IMR-90 (cell line): ENCODE results near the gene TGFBI. TPM values are rescaled to one million over a fixed set of nuclear protein-coding genes. Genes with fewer than 3 reads are reported as not detected.

Source experiments
- ATAC-seq: fragments of 200-7000 bp; cut with Tn5 transposase; 2 replicates; pipeline ENCODE4 v1.9.1; 2020; ENCODE audit warnings: low read depth, mild to moderate bottlenecking, moderate library complexity
- BruUV-seq: library from RNA; stranded (reverse); fragments of 400-500 nt; replicated peaks from 2 replicates; lab custom pipeline; 2021; lab: Mats Ljungman, UMichigan
- CTCF ChIA-PET: fragments of 300-600 bp; formaldehyde crosslinking; extraction: SDS; loops from one replicate; lab custom pipeline; 2021; ENCODE audit warnings: antibody characterized with exemption; lab: Yijun Ruan, JAX
- POLR2A ChIA-PET: fragments of 300-600 bp; sonication (Branson Sonifier 250); formaldehyde crosslinking; loops from one replicate; lab custom pipeline; 2022; ENCODE audit warnings: antibody characterized with exemption; ENCODE audit not compliant: unreplicated experiment; lab: Charles Lee
- DNase-seq: peaks from one replicate; pipeline ENCODE4 v3.0.0; 2013
- H2AFZ ChIP-seq: replicated peaks from 2 replicates; pipeline ENCODE3; 2013; ENCODE audit warnings: low read length, mild to moderate bottlenecking; ENCODE audit not compliant: poor library complexity
- H2AK5ac ChIP-seq: 2 replicates; pipeline ENCODE4 v1.6.1; 2013; ENCODE audit warnings: low read depth, low read length, inconsistent platforms
- H2AK9ac ChIP-seq: replicated peaks from 2 replicates; pipeline ENCODE3; 2013; ENCODE audit warnings: mild to moderate bottlenecking, low read depth, low read length, moderate library complexity; ENCODE audit not compliant: poor library complexity
- H2BK120ac ChIP-seq: 2 replicates; pipeline ENCODE4 v1.6.1; 2013; ENCODE audit warnings: low read depth, low read length, inconsistent platforms
- H2BK15ac ChIP-seq: 3 replicates; pipeline ENCODE4 v1.6.1; 2013; ENCODE audit warnings: low read depth, low read length, inconsistent platforms
- H2BK20ac ChIP-seq: 2 replicates; pipeline ENCODE4 v1.6.1; 2013; ENCODE audit warnings: low read depth, mild to moderate bottlenecking, inconsistent platforms, low read length, moderate library complexity
- H2BK5ac ChIP-seq: 2 replicates; pipeline ENCODE4 v1.6.1; 2013; ENCODE audit warnings: mild to moderate bottlenecking, low read depth, low read length, inconsistent platforms; ENCODE audit not compliant: poor library complexity, severe bottlenecking
- H3K14ac ChIP-seq: replicated peaks from 2 replicates; pipeline ENCODE4 v1.6.1; 2013; ENCODE audit warnings: low read depth, low read length, inconsistent platforms
- H3K18ac ChIP-seq: 2 replicates; pipeline ENCODE4 v1.6.1; 2013; ENCODE audit warnings: low read depth, low read length, control low read depth
- H3K23ac ChIP-seq: 2 replicates; pipeline ENCODE4 v1.6.1; 2013; ENCODE audit warnings: low read depth, low read length, inconsistent platforms
- H3K27ac ChIP-seq: 2 replicates; pipeline ENCODE4 v1.5.1; 2013; ENCODE audit warnings: mild to moderate bottlenecking, control low read depth, low read length; ENCODE audit not compliant: insufficient read depth
- H3K27me3 ChIP-seq: 2 replicates; pipeline ENCODE4 v1.6.1; 2013; ENCODE audit warnings: low read length; ENCODE audit not compliant: control insufficient read depth, insufficient read depth
- H3K36me3 ChIP-seq: 2 replicates; pipeline ENCODE4 v1.6.1; 2013; ENCODE audit warnings: low read length, mixed read lengths; ENCODE audit not compliant: control insufficient read depth, insufficient read depth
- H3K4ac ChIP-seq: 2 replicates; pipeline ENCODE4 v1.6.1; 2013; ENCODE audit warnings: low read depth, low read length, inconsistent platforms
- H3K4me1 ChIP-seq: 2 replicates; pipeline ENCODE4 v1.6.1; 2013; ENCODE audit warnings: low read length, mixed read lengths; ENCODE audit not compliant: control insufficient read depth, insufficient read depth
- H3K4me2 ChIP-seq: 2 replicates; pipeline ENCODE4 v1.6.1; 2013; ENCODE audit warnings: low read depth, mild to moderate bottlenecking, control low read depth, low read length, moderate library complexity
- H3K4me3 ChIP-seq: 2 replicates; pipeline ENCODE4 v1.5.1; 2013; ENCODE audit warnings: low read depth, mild to moderate bottlenecking, control low read depth, low read length, moderate library complexity; ENCODE audit not compliant: insufficient read depth
- H3K56ac ChIP-seq: 2 replicates; pipeline ENCODE4 v1.6.1; 2013; ENCODE audit warnings: low read length, inconsistent platforms; ENCODE audit not compliant: insufficient read depth; ENCODE audit errors: extremely low read depth
- H3K79me1 ChIP-seq, 2 experiments: 2 replicates each; pipeline ENCODE4 v1.6.1; 2013; ENCODE audit warnings: low read length in 2 of 2, inconsistent platforms in 1 of 2, low read depth in 1 of 2
- H3K9ac ChIP-seq: 2 replicates; pipeline ENCODE4 v1.6.1; 2013; ENCODE audit warnings: low read depth, low read length, control low read depth
- H3K9me1 ChIP-seq: 2 replicates; pipeline ENCODE4 v1.6.1; 2013; ENCODE audit warnings: low read length, inconsistent platforms; ENCODE audit not compliant: insufficient read depth
- H3K9me3 ChIP-seq: 2 replicates; pipeline ENCODE4 v1.6.1; 2013; ENCODE audit warnings: low read length; ENCODE audit not compliant: control insufficient read depth, insufficient read depth
- H4K20me1 ChIP-seq: 2 replicates; pipeline ENCODE4 v1.6.1; 2013; ENCODE audit warnings: low read length, inconsistent platforms; ENCODE audit not compliant: insufficient read depth
- H4K5ac ChIP-seq: 2 replicates; pipeline ENCODE4 v1.6.1; 2013; ENCODE audit warnings: mild to moderate bottlenecking, low read depth, low read length, control low read depth
- H4K8ac ChIP-seq, 2 experiments: 2 replicates each; pipeline ENCODE4 v1.6.1; 2013; ENCODE audit warnings: low read depth in 2 of 2, low read length in 2 of 2, control low read depth in 1 of 2, inconsistent platforms in 1 of 2
- H4K91ac ChIP-seq: 2 replicates; pipeline ENCODE4 v1.6.1; 2013; ENCODE audit warnings: low read depth, low read length, inconsistent platforms; ENCODE audit not compliant: insufficient read depth
- CHD1 ChIP-seq: IDR thresholded peaks from 2 replicates; pipeline ENCODE4 v1.6.1; 2012; ENCODE audit warnings: low read depth, low read length, improper control_type of control experiment
- MAFK ChIP-seq: IDR thresholded peaks from 2 replicates; pipeline ENCODE4 v1.6.1; 2012; ENCODE audit warnings: low read depth, low read length, improper control_type of control experiment
- RFX5 ChIP-seq: IDR thresholded peaks from 2 replicates; pipeline ENCODE4 v1.8.0; 2012; ENCODE audit warnings: low read depth, mild to moderate bottlenecking, low read length, moderate library complexity
- WGBS, 2 experiments: methylation state at CpG; one replicate each; pipeline versions ENCODE4 v1.1.5 to v1.1.7; 2013; ENCODE audit warnings: missing lambda C conversion rate in 2 of 2; ENCODE audit not compliant: insufficient read length in 1 of 2; ENCODE audit errors: extremely low coverage in 2 of 2; 5-methylcytosine and 5-hydroxymethylcytosine counted together
- dilution Hi-C: fragments of 300-500 bp; cut with HindIII; formaldehyde crosslinking; loops from one replicate; pipeline ENCODE4 v1.14.3; 2018; ENCODE audit warnings: low sequenced_read_pairs; ENCODE audit not compliant: unreplicated experiment
- in situ Hi-C: fragments of 300-500 bp; cut with MboI; formaldehyde crosslinking; loops from 3 replicates; pipeline ENCODE4 v1.14.3; 2019; ENCODE audit warnings: low sequenced_read_pairs, inconsistent platforms, mixed read lengths
- intact Hi-C: fragments of 100-400 bp; cut with micrococcal nuclease; formaldehyde crosslinking; loops from 2 replicates; pipeline ENCODE4 v1.10.0; 2022
- polyA plus RNA-seq, 3 experiments: library from polyadenylated mRNA; depleted of rRNA; stranded (reverse); fragments of >200 nt; gene quantifications; 2 replicates each; pipeline ENCODE4 v1.2.3, GENCODE V29; 2012; ENCODE audit warnings: low replicate concordance in 1 of 3
- total RNA-seq: library from RNA; depleted of rRNA; stranded (reverse); fragments of >200 nt; gene quantifications from 2 replicates; pipeline ENCODE4 v1.2.3, GENCODE V29; 2012
- TF ChIP-seq, protein P1 (sequence below): conservative IDR thresholded peaks from 2 replicates; pipeline ENCODE4 v1.5.1; 2012; ENCODE audit warnings: mild to moderate bottlenecking, low read depth, low read length, improper control_type of control experiment

Gene TGFBI
- total and polyA plus RNA-seq, 2 of the 4 experiments (the other 2 are of a cell fraction) = 618 to 1,551 TPM

DNA sequence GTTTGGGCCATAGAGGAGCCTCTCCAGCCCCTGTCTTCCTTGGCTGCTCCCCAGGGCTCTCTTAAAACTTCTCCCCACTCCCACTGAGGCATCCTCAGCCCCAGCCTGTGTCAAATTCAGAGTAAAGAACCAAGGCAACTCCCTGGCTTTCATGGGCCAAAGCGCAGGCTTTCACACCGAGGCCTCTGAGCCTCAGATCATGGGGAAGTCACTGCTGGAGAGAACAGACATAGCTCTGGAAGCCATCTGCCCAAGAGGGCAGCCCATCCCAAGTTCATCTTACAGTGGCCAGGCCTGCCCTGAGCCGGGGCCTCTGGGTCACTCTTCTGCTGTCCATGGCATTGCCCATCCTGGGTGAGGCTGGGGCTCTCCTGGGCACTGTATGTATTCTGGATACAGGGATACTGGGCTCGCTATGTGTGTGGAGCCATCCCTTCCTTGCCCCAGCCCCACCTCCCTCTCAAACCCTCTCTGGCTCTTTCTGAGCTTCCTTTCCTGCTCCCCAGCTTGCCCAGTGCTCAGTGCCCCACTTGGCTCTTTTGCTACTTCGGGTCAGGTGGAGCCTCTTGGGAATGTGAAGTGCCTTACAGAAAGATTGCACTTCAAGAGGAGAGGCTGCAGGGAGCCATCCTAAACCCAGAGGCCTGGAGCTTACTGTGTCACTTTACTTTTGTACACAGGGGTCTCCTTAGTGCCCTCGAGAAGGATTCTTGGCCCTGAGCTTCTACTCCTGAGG, 33.0 kb downstream of the TGFBI start:
- POLR2A ChIA-PET = no interaction called here
- Histone ChIP-seq H3K4me2 (no peak overlapping the region), H3K18ac (no peak overlapping the region; the same call in 1 of the 2 replicates), H4K20me1 (peaks cover 14% of the 10 kb centered on the region), H3K56ac (no peak overlapping the region), H3K9me3 (no peaks in the 10 kb centered on the region), H2BK120ac (no peak overlapping the region), H3K9ac (no peak overlapping the region), H3K4ac (no peak overlapping the region; the same call in 1 of the 2 replicates), H2BK20ac (no peak overlapping the region), H4K5ac (no peak overlapping the region), H2BK15ac (no peak overlapping the region), H3K4me3 (no peak overlapping the region), H3K9me1 (peaks cover 24% of the 10 kb centered on the region), H3K36me3 (peaks cover 77% of the 10 kb centered on the region), H3K27me3 (no peaks in the 10 kb centered on the region), H3K23ac (no peak overlapping the region), H4K91ac (no peak overlapping the region), H2AK5ac (no peak overlapping the region; the same call in 1 of the 2 replicates), H3K79me1 (peaks cover 13 to 20% of the 10 kb centered on the region in 2 experiments; a peak in 3 of 4 replicates), H3K27ac (peak overlapping the region; percentile 18), H3K4me1 (peaks cover 26% of the 10 kb centered on the region), H3K14ac (no peak overlapping the region), H2BK5ac (peak overlapping the region; percentile 2), H2AFZ (no peak overlapping the region), H4K8ac (no peak overlapping the region; a peak in 1 of 4 replicates), H2AK9ac (no peak overlapping the region)
- no peak for DNase-seq
- intact Hi-C loops (loop anchor here (1.0 kb wide), 1 partner anchor 174 kb away; no protein-coding TSS in a partner anchor), in situ Hi-C loops (no loop called here), dilution Hi-C loops (no loop called here)
- WGBS, 2 experiments = no CpG with 5 or more reads among the region's 6 CpGs
- CTCF ChIA-PET = no interaction called here
- TF ChIP-seq MAFK = no peak
- TF ChIP-seq, protein P1, sequence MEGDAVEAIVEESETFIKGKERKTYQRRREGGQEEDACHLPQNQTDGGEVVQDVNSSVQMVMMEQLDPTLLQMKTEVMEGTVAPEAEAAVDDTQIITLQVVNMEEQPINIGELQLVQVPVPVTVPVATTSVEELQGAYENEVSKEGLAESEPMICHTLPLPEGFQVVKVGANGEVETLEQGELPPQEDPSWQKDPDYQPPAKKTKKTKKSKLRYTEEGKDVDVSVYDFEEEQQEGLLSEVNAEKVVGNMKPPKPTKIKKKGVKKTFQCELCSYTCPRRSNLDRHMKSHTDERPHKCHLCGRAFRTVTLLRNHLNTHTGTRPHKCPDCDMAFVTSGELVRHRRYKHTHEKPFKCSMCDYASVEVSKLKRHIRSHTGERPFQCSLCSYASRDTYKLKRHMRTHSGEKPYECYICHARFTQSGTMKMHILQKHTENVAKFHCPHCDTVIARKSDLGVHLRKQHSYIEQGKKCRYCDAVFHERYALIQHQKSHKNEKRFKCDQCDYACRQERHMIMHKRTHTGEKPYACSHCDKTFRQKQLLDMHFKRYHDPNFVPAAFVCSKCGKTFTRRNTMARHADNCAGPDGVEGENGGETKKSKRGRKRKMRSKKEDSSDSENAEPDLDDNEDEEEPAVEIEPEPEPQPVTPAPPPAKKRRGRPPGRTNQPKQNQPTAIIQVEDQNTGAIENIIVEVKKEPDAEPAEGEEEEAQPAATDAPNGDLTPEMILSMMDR = no peak
- TF ChIP-seq CHD1 = no peak
- no peak for TF ChIP-seq RFX5
- ATAC-seq = no peak
- BruUV-seq = no TSS peak
